HCT116 (cell line): ENCODE measurements around the gene CCDC3. TPM values are rescaled to one million over a fixed set of nuclear protein-coding genes. Genes with fewer than 3 reads are reported as not detected.

ENCODE experiments used
- ATAC-seq: fragments of 200-7000 bp; cut with Tn5 transposase; 2 replicates; pipeline ENCODE4 v1.9.1; 2020; ENCODE audit warnings: mild to moderate bottlenecking, moderate library complexity
- BruUV-seq: library from RNA; stranded (reverse); fragments of 400-500 nt; replicated peaks from 2 replicates; lab custom pipeline; 2021; lab: Mats Ljungman, UMichigan
- CTCF ChIA-PET: fragments of 300-600 bp; sonication (Branson Sonifier 250); formaldehyde crosslinking; loops from one replicate; lab custom pipeline; 2021; ENCODE audit warnings: antibody characterized with exemption; lab: Charles Lee
- POLR2A ChIA-PET: fragments of 300-600, 350-600 bp; sonication (Branson Sonifier 250); formaldehyde crosslinking; loops from one replicate; lab custom pipeline; 2021; ENCODE audit warnings: antibody characterized with exemption; lab: Charles Lee
- RAD21 ChIA-PET, 2 experiments: fragments of 300-600 bp; sonication (Branson Sonifier 250); formaldehyde crosslinking; loops; one replicate each; lab custom pipeline; 2023; ENCODE audit warnings: low total read pairs in 2 of 2; ENCODE audit not compliant: uncharacterized antibody in 2 of 2, unreplicated experiment in 2 of 2, low non-redundant PET in 1 of 2; lab: Charles Lee
- DNase-seq: peaks from one replicate; pipeline ENCODE4 v3.0.0-alpha.2; 2010; ENCODE audit warnings: low read depth, low spot score
- H2AFZ ChIP-seq: fragments of 200-600 bp; shearing (Covaris generic), sonication (generic); 2 replicates; pipeline ENCODE4 v1.6.1; 2017; ENCODE audit warnings: low read depth, mixed run types, mixed read lengths, antibody characterized with exemption, low read length; ENCODE audit not compliant: poor library complexity, severe bottlenecking
- H3K27ac ChIP-seq: 2 replicates; pipeline ENCODE4 v1.5.1; 2012; ENCODE audit warnings: low read depth, low read length
- H3K27me3 ChIP-seq: fragments of 200-600 bp; sonication (generic); 2 replicates; pipeline ENCODE4 v1.6.1; 2016; ENCODE audit warnings: mixed run types, low read length, mixed read lengths; ENCODE audit not compliant: insufficient read depth
- H3K36me3 ChIP-seq, 2 experiments: fragments of 200-500 bp in 1 of 2; fragments of 200-600 bp in 1 of 2; sonication (Bioruptor generic) in 1 of 2; sonication (generic) in 1 of 2; 2 replicates each; pipeline versions ENCODE4 v1.5.1 to v1.6.1; 2014 to 2016; ENCODE audit warnings: low read length in 2 of 2, inconsistent platforms in 1 of 2, mixed read lengths in 1 of 2, mixed run types in 1 of 2; ENCODE audit not compliant: insufficient read depth in 2 of 2, control insufficient read depth in 1 of 2
- H3K4me1 ChIP-seq, 2 experiments: fragments of 200-600 bp in 1 of 2; sonication (generic) in 1 of 2; 2 replicates each; pipeline versions ENCODE4 v1.5.1 to v1.6.1; 2012 to 2017; ENCODE audit warnings: low read length in 2 of 2, inconsistent platforms in 1 of 2, mild to moderate bottlenecking in 1 of 2, mixed read lengths in 1 of 2, mixed run types in 1 of 2, moderate library complexity in 1 of 2; ENCODE audit not compliant: insufficient read depth in 2 of 2, control insufficient read depth in 1 of 2
- H3K4me2 ChIP-seq: fragments of 200-600 bp; sonication (generic); 2 replicates; pipeline ENCODE4 v1.6.1; 2017; ENCODE audit warnings: mixed run types, low read length, mixed read lengths
- H3K4me3 ChIP-seq, 2 experiments: fragments of 200-600 bp in 1 of 2; sonication (generic) in 1 of 2; replicated peaks in 1 of 2; 2 replicates each; pipeline ENCODE4 v1.5.1; 2011 to 2016; ENCODE audit warnings: low read length in 2 of 2, control low read depth in 1 of 2, low read depth in 1 of 2, mild to moderate bottlenecking in 1 of 2, mixed read lengths in 1 of 2, mixed run types in 1 of 2
- H3K79me2 ChIP-seq: fragments of 200-600 bp; sonication (generic); 2 replicates; pipeline ENCODE4 v1.6.1; 2017; ENCODE audit warnings: mild to moderate bottlenecking, mixed run types, low read length, moderate library complexity, mixed read lengths; ENCODE audit not compliant: insufficient read depth
- H3K9ac ChIP-seq: fragments of 200-600 bp; sonication (generic); 2 replicates; pipeline ENCODE4 v1.6.1; 2016; ENCODE audit warnings: low read length, mixed read lengths
- H3K9me2 ChIP-seq: fragments of 200-600 bp; sonication (generic), shearing (Covaris generic); 2 replicates; pipeline ENCODE4 v1.6.1; 2017; ENCODE audit warnings: mixed run types, mild to moderate bottlenecking, moderate library complexity; ENCODE audit not compliant: insufficient read depth
- H3K9me3 ChIP-seq, 2 experiments: fragments of 200-500 bp in 1 of 2; fragments of 200-600 bp in 1 of 2; sonication (Bioruptor generic) in 1 of 2; sonication (generic) in 1 of 2; 2 replicates each; pipeline ENCODE4 v1.6.1; 2014 to 2017; ENCODE audit warnings: low read length in 2 of 2, mixed read lengths in 2 of 2, inconsistent platforms in 1 of 2, low read depth in 1 of 2, mild to moderate bottlenecking in 1 of 2, mixed run types in 1 of 2, moderate library complexity in 1 of 2; ENCODE audit not compliant: control insufficient read depth in 1 of 2, insufficient read depth in 1 of 2
- H4K20me1 ChIP-seq: fragments of 200-600 bp; sonication (generic), shearing (Covaris generic); 2 replicates; pipeline ENCODE4 v1.6.1; 2017; ENCODE audit warnings: mixed run types, mild to moderate bottlenecking, moderate library complexity; ENCODE audit not compliant: insufficient read depth
- ATF3 ChIP-seq: IDR thresholded peaks from 2 replicates; pipeline ENCODE4 v1.6.1; 2012
- CEBPB ChIP-seq: IDR thresholded peaks from 2 replicates; pipeline ENCODE4 v1.6.1; 2012; ENCODE audit warnings: low read depth
- FOSL1 ChIP-seq: IDR thresholded peaks from 2 replicates; pipeline ENCODE4 v1.6.1; 2012; ENCODE audit warnings: low read depth
- SRF ChIP-seq: IDR thresholded peaks from 2 replicates; pipeline ENCODE4 v1.6.1; 2012; ENCODE audit warnings: low read depth
- intact Hi-C: fragments of 100-400 bp; cut with micrococcal nuclease; formaldehyde crosslinking; loops from 2 replicates; pipeline ENCODE4 v1.10.0; 2022
- total RNA-seq: library from RNA; stranded (reverse); gene quantifications from one replicate; pipeline ENCODE4 v1.2.1, GENCODE V29; 2021; ENCODE audit not compliant: unreplicated experiment

CCDC3 gene
- total RNA-seq, 1 experiment from 2014 or later: 10.5 TPM

GRCh38 chr10:13016886-13017285, 15.4 kb upstream of the CCDC3 start:
- TF ChIP-seq SRF: no peak
- TF ChIP-seq CEBPB: no peak
- TF ChIP-seq ATF3: no peak
- TF ChIP-seq FOSL1: no peak
- H3K9ac ChIP-seq: no peak overlapping the region
- ChIA-PET POLR2A (no interaction called here), CTCF (no interaction called here), RAD21 (no interaction called here)
- BruUV-seq: no TSS peak
- DNase-seq (no peak), ATAC-seq (no peak)
- no peaks in the 10 kb centered on the region for H3K9me2 ChIP-seq
- H3K4me3 ChIP-seq: no peak overlapping the region
- H3K4me2 ChIP-seq: no peak overlapping the region
- no peaks in the 10 kb centered on the region for H3K36me3 ChIP-seq
- no peak overlapping the region for H2AFZ ChIP-seq
- no peaks in the 10 kb centered on the region for H3K79me2 ChIP-seq
- no peaks in the 10 kb centered on the region for H3K27me3 ChIP-seq
- no peaks in the 10 kb centered on the region for H3K4me1 ChIP-seq
- no peaks in the 10 kb centered on the region for H3K9me3 ChIP-seq
- no peaks in the 10 kb centered on the region for H4K20me1 ChIP-seq
- H3K27ac ChIP-seq: no peak overlapping the region
- intact Hi-C loops: no loop called here

- Histone ChIP-seq H3K4me3 (no peak overlapping the region), H3K36me3 (no peaks in the 10 kb centered on the region), H4K20me1 (no peaks in the 10 kb centered on the region), H3K27me3 (no peaks in the 10 kb centered on the region), H3K9me3 (no peaks in the 10 kb centered on the region), H2AFZ (no peak overlapping the region), H3K9ac (no peak overlapping the region), H3K4me1 (no peaks in the 10 kb centered on the region), H3K9me2 (no peaks in the 10 kb centered on the region), H3K4me2 (no peak overlapping the region), H3K79me2 (no peaks in the 10 kb centered on the region), H3K27ac (no peak overlapping the region)
- DNase-seq (no peak), ATAC-seq (no peak)
- intact Hi-C loops: no loop called here
- ChIA-PET POLR2A (no interaction called here), CTCF (no interaction called here), RAD21 (interaction anchor here in 1 of 2 experiments (0.6 kb wide), 1 partner anchor 573 kb away, joined by 3 read pairs; no protein-coding TSS in a partner anchor)
- TF ChIP-seq SRF: no peak
- BruUV-seq: no TSS peak
Observed at GRCh38 chr10:13016426-13016825, 14.9 kb upstream of the CCDC3 start.
